H9 (cell line): ENCODE results near the gene PROSER3. TPM values are rescaled to one million over a fixed set of nuclear protein-coding genes. Genes with fewer than 3 reads are reported as not detected.

Experiments
- DNase-seq: peaks from one replicate; pipeline ENCODE4 v3.0.0-alpha.2; 2017
- H2AFZ ChIP-seq: one replicate; pipeline ENCODE4 v1.6.1; 2013; ENCODE audit warnings: mild to moderate bottlenecking, low read length, control low read depth, moderate library complexity
- H2AK5ac ChIP-seq: 2 replicates; pipeline ENCODE4 v1.6.1; 2013; ENCODE audit warnings: low read length, control low read depth, mixed read lengths; ENCODE audit not compliant: insufficient read length
- H2BK120ac ChIP-seq: one replicate; pipeline ENCODE4 v1.6.1; 2013; ENCODE audit warnings: low read depth, mild to moderate bottlenecking, low read length, control low read depth, inconsistent platforms; ENCODE audit not compliant: poor library complexity, severe bottlenecking
- H2BK12ac ChIP-seq: 2 replicates; pipeline ENCODE4 v1.6.1; 2013; ENCODE audit warnings: low read length, control low read depth, mixed read lengths, low read depth; ENCODE audit not compliant: insufficient read length
- H2BK15ac ChIP-seq: 2 replicates; pipeline ENCODE4 v1.6.1; 2013; ENCODE audit warnings: low read depth, low read length, control low read depth
- H2BK20ac ChIP-seq: one replicate; pipeline ENCODE4 v1.6.1; 2013; ENCODE audit warnings: low read depth, mild to moderate bottlenecking, low read length, control low read depth, inconsistent platforms; ENCODE audit not compliant: poor library complexity, severe bottlenecking
- H2BK5ac ChIP-seq: 2 replicates; pipeline ENCODE4 v1.6.1; 2013; ENCODE audit warnings: low read length, control low read depth, mixed read lengths; ENCODE audit not compliant: insufficient read length
- H3K14ac ChIP-seq: 2 replicates; pipeline ENCODE4 v1.6.1; 2013; ENCODE audit warnings: low read length, control low read depth; ENCODE audit not compliant: insufficient read depth
- H3K18ac ChIP-seq: 2 replicates; pipeline ENCODE4 v1.6.1; 2013; ENCODE audit warnings: low read depth, mild to moderate bottlenecking, mixed read lengths, low read length, control low read depth; ENCODE audit not compliant: insufficient read length
- H3K23ac ChIP-seq: 2 replicates; pipeline ENCODE4 v1.6.1; 2013; ENCODE audit warnings: low read length, control low read depth, mixed read lengths, low read depth; ENCODE audit not compliant: insufficient read length
- H3K23me2 ChIP-seq: 2 replicates; pipeline ENCODE4 v1.6.1; 2013; ENCODE audit warnings: low read depth, mild to moderate bottlenecking, mixed read lengths, low read length, control low read depth; ENCODE audit not compliant: insufficient read length, poor library complexity, severe bottlenecking
- H3K27ac ChIP-seq: 2 replicates; pipeline ENCODE4 v1.5.1; 2013; ENCODE audit warnings: low read length, control low read depth, mixed read lengths, low read depth; ENCODE audit not compliant: insufficient read length
- H3K27me3 ChIP-seq: 2 replicates; pipeline ENCODE4 v1.6.1; 2013; ENCODE audit warnings: low read length, control low read depth, inconsistent platforms; ENCODE audit not compliant: insufficient read depth
- H3K4ac ChIP-seq: 2 replicates; pipeline ENCODE4 v1.6.1; 2013; ENCODE audit warnings: low read depth, mild to moderate bottlenecking, control low read depth, inconsistent platforms, low read length, moderate library complexity
- H3K4me1 ChIP-seq: 2 replicates; pipeline ENCODE4 v1.6.1; 2013; ENCODE audit warnings: low read length, control low read depth, inconsistent platforms; ENCODE audit not compliant: insufficient read depth
- H3K4me2 ChIP-seq: 2 replicates; pipeline ENCODE4 v1.6.1; 2013; ENCODE audit warnings: low read length, control low read depth, mixed read lengths; ENCODE audit not compliant: insufficient read length, insufficient read depth
- H3K56ac ChIP-seq: 2 replicates; pipeline ENCODE4 v1.6.1; 2013; ENCODE audit warnings: low read depth, mild to moderate bottlenecking, mixed read lengths, low read length, control low read depth; ENCODE audit not compliant: insufficient read length
- H3K79me1 ChIP-seq: 2 replicates; pipeline ENCODE4 v1.6.1; 2013; ENCODE audit warnings: low read depth, mild to moderate bottlenecking, moderate library complexity, low read length, control low read depth, inconsistent platforms; ENCODE audit not compliant: insufficient read depth, poor library complexity, severe bottlenecking
- H3K79me2 ChIP-seq: 2 replicates; pipeline ENCODE4 v1.6.1; 2013; ENCODE audit warnings: low read length, control low read depth, inconsistent platforms; ENCODE audit not compliant: insufficient read depth
- H3K9ac ChIP-seq: 2 replicates; pipeline ENCODE4 v1.6.1; 2013; ENCODE audit warnings: low read length, control low read depth, mixed read lengths; ENCODE audit not compliant: insufficient read length; ENCODE audit errors: extremely low read depth
- H3K9me3 ChIP-seq: one replicate; pipeline ENCODE4 v1.6.1; 2013; ENCODE audit warnings: low read depth, low read length, inconsistent platforms; ENCODE audit not compliant: control insufficient read depth
- H3T11ph ChIP-seq: one replicate; pipeline ENCODE4 v1.6.1; 2013; ENCODE audit warnings: mild to moderate bottlenecking, low read length, control low read depth, inconsistent platforms
- H4K20me1 ChIP-seq: one replicate; pipeline ENCODE4 v1.6.1; 2013; ENCODE audit not compliant: control insufficient read depth, insufficient read length, insufficient read depth
- H4K5ac ChIP-seq: 2 replicates; pipeline ENCODE4 v1.6.1; 2013; ENCODE audit warnings: low read depth, mild to moderate bottlenecking, mixed read lengths, low read length, control low read depth; ENCODE audit not compliant: insufficient read length
- H4K8ac ChIP-seq: replicated peaks from 2 replicates; pipeline ENCODE4 v1.6.1; 2013; ENCODE audit warnings: low read length, control low read depth, mixed read lengths, low read depth; ENCODE audit not compliant: insufficient read length
- H4K91ac ChIP-seq: 2 replicates; pipeline ENCODE4 v1.6.1; 2013; ENCODE audit warnings: low read depth, mild to moderate bottlenecking, moderate library complexity, mixed read lengths, low read length, control low read depth; ENCODE audit not compliant: insufficient read length
- H3K27ac Mint-ChIP-seq, 3 experiments: 2 replicates in 2 of 3; 3 replicates in 1 of 3; pipeline ENCODE4 v1.8.0; 2020 to 2021; ENCODE audit warnings: mixed read lengths in 3 of 3, mild to moderate bottlenecking in 1 of 3, moderate library complexity in 1 of 3
- H3K27me3 Mint-ChIP-seq: 2 replicates; pipeline ENCODE4 v1.8.0; 2021; ENCODE audit warnings: low read depth, mild to moderate bottlenecking, moderate library complexity, mixed read lengths
- H3K36me3 Mint-ChIP-seq, 3 experiments: 2 replicates in 2 of 3; 3 replicates in 1 of 3; pipeline ENCODE4 v1.8.0; 2020 to 2021; ENCODE audit warnings: low read depth in 3 of 3, mixed read lengths in 3 of 3; ENCODE audit not compliant: insufficient read depth in 1 of 3
- H3K4me1 Mint-ChIP-seq, 2 experiments: 2 replicates each; pipeline ENCODE4 v1.8.0; 2020; ENCODE audit warnings: mixed read lengths in 2 of 2
- H3K4me3 Mint-ChIP-seq, 2 experiments: 2 replicates in 1 of 2; 3 replicates in 1 of 2; pipeline ENCODE4 v1.8.0; 2020 to 2021; ENCODE audit warnings: mild to moderate bottlenecking in 2 of 2, mixed read lengths in 2 of 2, moderate library complexity in 1 of 2
- H3K9me3 Mint-ChIP-seq, 2 experiments: 2 replicates in 1 of 2; 3 replicates in 1 of 2; pipeline ENCODE4 v1.8.0; 2020; ENCODE audit warnings: mild to moderate bottlenecking in 2 of 2, mixed read lengths in 2 of 2, moderate library complexity in 1 of 2
- CTCF ChIP-seq: fragments of 200-600 bp; sonication (generic); conservative IDR thresholded peaks from 3 replicates; pipeline ENCODE4 v1.8.0; 2021; ENCODE audit warnings: antibody characterized with exemption, mild to moderate bottlenecking
- WGBS: extraction: QIAGEN DNeasy Blood & Tissue Kit; methylation state at CpG from one replicate; pipeline ENCODE4 v1.1.7; 2013; ENCODE audit warnings: missing lambda C conversion rate, low lambda C conversion rate, mixed read lengths; ENCODE audit not compliant: insufficient read length; ENCODE audit errors: extremely low coverage; 5-methylcytosine and 5-hydroxymethylcytosine counted together
- total RNA-seq: library from RNA; stranded (reverse); gene quantifications from 2 replicates; pipeline ENCODE4 v1.2.1, GENCODE V29; 2021

The PROSER3 gene
- total RNA-seq, 1 experiment from 2014 or later, result 29.1 TPM

DNA sequence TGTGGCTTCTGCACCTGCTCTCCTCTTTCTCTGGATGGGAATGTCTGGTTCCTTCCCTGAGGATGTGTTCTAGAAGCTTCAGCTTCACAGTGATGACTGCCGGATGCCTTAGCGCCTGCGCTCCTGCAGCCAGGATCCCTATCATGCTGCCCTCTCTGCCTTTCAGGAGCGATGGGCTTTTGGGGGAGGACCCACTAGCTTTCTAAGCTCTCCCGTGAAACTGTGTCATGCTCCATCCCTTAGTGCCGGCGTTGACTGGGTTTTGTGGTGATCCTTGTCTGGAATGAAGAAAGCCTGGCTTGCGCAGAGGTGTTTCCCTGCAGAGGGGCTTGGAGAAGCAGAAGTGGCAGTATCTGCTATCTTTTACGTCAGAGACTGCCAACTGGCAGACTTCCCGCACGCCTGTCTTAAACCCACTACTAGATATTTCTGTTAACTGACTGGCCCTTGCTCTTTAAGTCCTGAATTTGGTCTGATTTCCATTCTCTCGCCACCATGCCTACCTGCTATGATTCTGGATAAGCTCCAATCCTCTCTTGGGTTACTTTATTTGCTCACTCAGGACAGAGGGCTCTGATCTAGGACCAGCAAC, 44.0 kb upstream of the PROSER3 start:
- H2BK120ac ChIP-seq, result no peak overlapping the region
- no peak overlapping the region for H2AK5ac ChIP-seq
- no peak overlapping the region for H4K91ac ChIP-seq
- H3K23me2 ChIP-seq, result peaks cover 18% of the 10 kb centered on the region
- no peak overlapping the region for H3K9ac ChIP-seq
- no peak overlapping the region for H2BK20ac ChIP-seq
- no peaks in the 10 kb centered on the region; a peak in 1 of 5 replicates for H3K9me3 Mint-ChIP-seq
- peaks cover 6% of the 10 kb centered on the region; the same call in 1 of the 2 replicates for H3K79me2 ChIP-seq
- H4K20me1 ChIP-seq, result peaks cover under 1% of the 10 kb centered on the region
- H3K14ac ChIP-seq, result no peak overlapping the region; the same call in 1 of the 2 replicates
- no peaks in the 10 kb centered on the region for H3K9me3 ChIP-seq
- H3K27ac Mint-ChIP-seq, result peak overlapping the region in 1 of 3 experiments; percentile 66; a peak in 1 of 7 replicates
- no peak overlapping the region for H2AFZ ChIP-seq
- H3K4me1 Mint-ChIP-seq, result peaks cover 43% of the 10 kb centered on the region in 2 experiments
- no peak for TF ChIP-seq CTCF
- H2BK15ac ChIP-seq, result no peak overlapping the region
- DNase-seq, result no peak
- H3K4ac ChIP-seq, result no peak overlapping the region
- H3K4me1 ChIP-seq, result peaks cover 10% of the 10 kb centered on the region; the same call in 1 of the 2 replicates
- H3K27me3 ChIP-seq, result no peaks in the 10 kb centered on the region
- no peaks in the 10 kb centered on the region for H3K79me1 ChIP-seq
- no peak overlapping the region for H3K18ac ChIP-seq
- peak overlapping the region in 1 of 2 experiments; percentile 5; a peak in 1 of 5 replicates for H3K4me3 Mint-ChIP-seq
- no peaks in the 10 kb centered on the region; the same call in 1 of the 2 replicates for H3K27me3 Mint-ChIP-seq
- H3K27ac ChIP-seq, result no peak overlapping the region
- no peak overlapping the region for H3K4me2 ChIP-seq
- no peak overlapping the region for H2BK12ac ChIP-seq
- H4K8ac ChIP-seq, result no peak overlapping the region
- WGBS, result no CpG with 5 or more reads among the region's 12 CpGs
- no peak overlapping the region for H2BK5ac ChIP-seq
- peaks cover 0 to 7% (median 6%) of the 10 kb centered on the region in 3 experiments; a peak in 5 of 7 replicates for H3K36me3 Mint-ChIP-seq
- no peak overlapping the region for H3K56ac ChIP-seq
- H3T11ph ChIP-seq, result no peak overlapping the region
- no peak overlapping the region for H3K23ac ChIP-seq
- no peak overlapping the region for H4K5ac ChIP-seq
